Activated B cell treated with CpG ODN at 0.5 μM for 24 hours (primary cell): ENCODE data around the gene ANTXR2. TPM values are rescaled to one million over a fixed set of nuclear protein-coding genes. Genes with fewer than 3 reads are reported as not detected.

ENCODE experiments used
- ATAC-seq: fragments of 200-7000 bp; cut with Tn5 transposase; one replicate; pipeline ENCODE4 v1.10.0; 2021; ENCODE audit warnings: low read depth, mild to moderate bottlenecking, moderate library complexity
- CTCF ChIA-PET: fragments of 350-600 bp; sonication (Branson Sonifier 250); formaldehyde crosslinking; loops from one replicate; lab custom pipeline; 2021; ENCODE audit warnings: antibody characterized with exemption; lab: Charles Lee
- POLR2A ChIA-PET: fragments of 350-600 bp; sonication (Branson Sonifier 250); formaldehyde crosslinking; loops from one replicate; lab custom pipeline; 2021; ENCODE audit warnings: antibody characterized with exemption; lab: Charles Lee
- DNase-seq: peaks from one replicate; pipeline ENCODE4 v3.0.0; 2022
- H3K27ac Mint-ChIP-seq: one replicate; pipeline ENCODE4 v1.8.0; 2020; ENCODE audit warnings: mixed read lengths
- H3K27me3 Mint-ChIP-seq: one replicate; pipeline ENCODE4 v1.8.0; 2021; ENCODE audit warnings: mixed read lengths
- H3K36me3 Mint-ChIP-seq: one replicate; pipeline ENCODE4 v1.8.0; 2021; ENCODE audit warnings: low read depth, mixed read lengths
- H3K4me1 Mint-ChIP-seq: one replicate; pipeline ENCODE4 v1.8.0; 2021; ENCODE audit warnings: mixed read lengths
- H3K4me3 Mint-ChIP-seq: one replicate; pipeline ENCODE4 v1.8.0; 2020; ENCODE audit warnings: mild to moderate bottlenecking, mixed read lengths
- H3K9me3 Mint-ChIP-seq: one replicate; pipeline ENCODE4 v1.8.0; 2020; ENCODE audit warnings: mixed read lengths
- CTCF ChIP-seq: fragments of 200-600 bp; IDR thresholded peaks from one replicate; pipeline ENCODE4 v1.8.0; 2022; ENCODE audit warnings: antibody characterized with exemption, mild to moderate bottlenecking
- intact Hi-C: fragments of 100-400 bp; cut with micrococcal nuclease; formaldehyde crosslinking; loops from one replicate; pipeline ENCODE4 v1.15.1; 2024
- total RNA-seq: library from RNA; stranded (reverse); gene quantifications from 2 replicates; pipeline ENCODE4 v1.2.3, GENCODE V29; 2022

ANTXR2 gene
- total RNA-seq, 1 donor from 2014 or later: 19.6 TPM

- DNase-seq (no peak), ATAC-seq (no peak)
- Mint-ChIP-seq H3K9me3 (no peaks in the 10 kb centered on the region), H3K4me3 (no peak overlapping the region), H3K4me1 (peaks cover 3% of the 10 kb centered on the region), H3K36me3 (peaks cover 32% of the 10 kb centered on the region), H3K27me3 (no peaks in the 10 kb centered on the region), H3K27ac (no peak overlapping the region)
- no peak for TF ChIP-seq CTCF
- POLR2A ChIA-PET: no interaction called here
- CTCF ChIA-PET: no interaction called here
- intact Hi-C loops: loop anchor here (2.0 kb wide), 1 partner anchor 14 kb away; no protein-coding TSS in a partner anchor
Measured at GRCh38 chr4:80014531-80014930, 58.5 kb downstream of the ANTXR2 start.

GRCh38 chr4:80012291-80012690, 60.7 kb downstream of the ANTXR2 start:
- no peak overlapping the region for H3K4me3 Mint-ChIP-seq
- H3K9me3 Mint-ChIP-seq: no peaks in the 10 kb centered on the region
- no peak overlapping the region for H3K27ac Mint-ChIP-seq
- H3K4me1 Mint-ChIP-seq: peaks cover 8% of the 10 kb centered on the region
- intact Hi-C loops: no loop called here
- ATAC-seq (no peak), DNase-seq (no peak)
- no peak for TF ChIP-seq CTCF
- CTCF ChIA-PET: no interaction called here
- H3K27me3 Mint-ChIP-seq: no peaks in the 10 kb centered on the region
- peaks cover 41% of the 10 kb centered on the region for H3K36me3 Mint-ChIP-seq
- POLR2A ChIA-PET: no interaction called here

GRCh38 chr4:80011636-80012236, 61.3 kb downstream of the ANTXR2 start:
- intact Hi-C loops: no loop called here
- CTCF ChIA-PET: no interaction called here

GRCh38 chr4:80010316-80010715, 62.7 kb downstream of the ANTXR2 start:
- peaks cover 20% of the 10 kb centered on the region for H3K4me1 Mint-ChIP-seq
- ATAC-seq: no peak

More at GRCh38 chr4:80011636-80012236, 61.3 kb downstream of the ANTXR2 start:
- no peaks in the 10 kb centered on the region for H3K9me3 Mint-ChIP-seq
- DNase-seq (no peak), ATAC-seq (no peak)
- H3K4me3 Mint-ChIP-seq: no peak overlapping the region
- no peak overlapping the region for H3K27ac Mint-ChIP-seq
- POLR2A ChIA-PET: no interaction called here
- H3K27me3 Mint-ChIP-seq: no peaks in the 10 kb centered on the region
- peaks cover 46% of the 10 kb centered on the region for H3K36me3 Mint-ChIP-seq
- peaks cover 13% of the 10 kb centered on the region for H3K4me1 Mint-ChIP-seq
- TF ChIP-seq CTCF: no peak

GRCh38 chr4:80009806-80010205, 63.2 kb downstream of the ANTXR2 start:
- DNase-seq (no peak), ATAC-seq (no peak)
- intact Hi-C loops: loop anchor here (2.0 kb wide), 1 partner anchor 13 kb away; no protein-coding TSS in a partner anchor
- Mint-ChIP-seq H3K27me3 (no peaks in the 10 kb centered on the region), H3K27ac (no peak overlapping the region), H3K9me3 (no peaks in the 10 kb centered on the region), H3K4me3 (no peak overlapping the region), H3K36me3 (peaks cover 64% of the 10 kb centered on the region), H3K4me1 (peaks cover 20% of the 10 kb centered on the region)
- POLR2A ChIA-PET: no interaction called here
- TF ChIP-seq CTCF: no peak
- CTCF ChIA-PET: no interaction called here

More at GRCh38 chr4:80010316-80010715, 62.7 kb downstream of the ANTXR2 start:
- no peaks in the 10 kb centered on the region for H3K27me3 Mint-ChIP-seq
- intact Hi-C loops: no loop called here
- H3K36me3 Mint-ChIP-seq: peaks cover 59% of the 10 kb centered on the region
- H3K27ac Mint-ChIP-seq: no peak overlapping the region
- no peak for TF ChIP-seq CTCF
- H3K4me3 Mint-ChIP-seq: no peak overlapping the region
- ChIA-PET CTCF (no interaction called here), POLR2A (no interaction called here)
- no peaks in the 10 kb centered on the region for H3K9me3 Mint-ChIP-seq
- DNase-seq: no peak
